Esophagus squamous epithelium (tissue), 5 donors: ENCODE data around the gene OMA1. TPM values are rescaled to one million over a fixed set of nuclear protein-coding genes. Genes with fewer than 3 reads are reported as not detected.
"Not testable (repeated sequence)": the region's sequence is repeated elsewhere in the genome, so short reads cannot be mapped to it uniquely, and the experiment has no call there.

Experiments used
- DNase-seq: peaks from one replicate; lab custom pipeline; 2025; lab: John Stamatoyannopoulos, UW
- H3K27ac ChIP-seq, 4 donors: fragments of 200-600 bp; sonication (generic); one replicate each; pipeline ENCODE4 v1.5.1; 2016 to 2019; ENCODE audit warnings: mild to moderate bottlenecking in 1 of 4
- H3K27me3 ChIP-seq, 4 donors: fragments of 200-600 bp; sonication (generic); 1 replicate in 3 of 4; 2 replicates in 1 of 4; pipeline versions ENCODE4 v1.5.1 to v1.6.0; 2017 to 2021; ENCODE audit warnings: antibody characterized with exemption in 1 of 4
- H3K36me3 ChIP-seq, 3 donors: fragments of 200-600 bp; sonication (generic); one replicate each; pipeline ENCODE4 v1.5.1; 2016 to 2019
- H3K4me1 ChIP-seq, 3 donors: fragments of 200-600 bp; sonication (generic); one replicate each; pipeline ENCODE4 v1.5.1; 2017 to 2019
- H3K4me3 ChIP-seq, 4 donors: fragments of 200-600 bp; sonication (generic); 1 replicate in 3 of 4; 2 replicates in 1 of 4; pipeline ENCODE4 v1.5.1; 2016 to 2019; ENCODE audit warnings: mild to moderate bottlenecking in 2 of 4, moderate library complexity in 1 of 4
- H3K9me3 ChIP-seq, 3 donors: fragments of 200-600 bp; sonication (generic); one replicate each; pipeline ENCODE4 v1.5.1; 2016 to 2019
- POLR2A ChIP-seq, 4 donors: fragments of 450-650 bp; IDR thresholded peaks; one replicate each; pipeline ENCODE4 v1.6.1; 2017; ENCODE audit warnings: antibody characterized with exemption in 4 of 4, mild to moderate bottlenecking in 4 of 4, moderate library complexity in 3 of 4
- WGBS, 2 donors: methylation state at CpG; one replicate each; pipeline ENCODE4 v1.1.5; 2018; 5-methylcytosine and 5-hydroxymethylcytosine counted together
- intact Hi-C: fragments of 100-400 bp; cut with DNase I; formaldehyde crosslinking; loops from one replicate; pipeline ENCODE4 v1.15.0; 2022
- total RNA-seq, 4 donors: library from RNA; depleted of rRNA; stranded (reverse); fragments of >200 nt; gene quantifications; one replicate each; pipeline ENCODE4 v1.1.0, GENCODE V29; 2016
- TF ChIP-seq, protein P1 (sequence below), 6 experiments: fragments of 450-650 bp in 4 of 6; fragments of 200-600 bp in 2 of 6; sonication (generic) in 2 of 6; IDR thresholded peaks; one replicate each; pipeline ENCODE4 v1.5.1; 2016 to 2019; ENCODE audit warnings: antibody characterized with exemption in 6 of 6, mild to moderate bottlenecking in 4 of 6, moderate library complexity in 4 of 6
- donor health status: DM: yes; HTN: yes; CAD: no.

The OMA1 gene
- total RNA-seq, 4 donors from 2014 or later = 24.1 to 41.4 (median 30.5) TPM

DNA sequence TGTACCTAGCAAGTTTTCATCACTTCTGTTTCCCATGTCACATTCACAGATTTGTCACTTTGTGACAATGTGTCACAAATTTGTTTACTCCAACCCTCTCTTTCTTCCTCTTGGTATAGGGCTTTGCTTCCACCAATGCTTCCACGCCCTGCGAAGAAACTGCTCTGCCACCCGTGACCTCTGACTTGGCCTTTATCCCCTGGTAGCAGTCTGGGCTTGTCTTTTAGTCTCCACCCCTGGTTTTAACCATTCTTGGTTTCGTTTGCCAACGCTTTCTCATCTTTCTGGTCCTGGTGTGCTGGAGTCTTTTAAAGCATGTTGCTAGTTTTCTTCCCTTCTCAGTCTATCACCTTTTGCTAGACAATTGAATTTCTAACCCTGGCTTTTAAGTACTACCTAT, 22.4 kb upstream of the OMA1 start:
- TF ChIP-seq, protein P1, sequence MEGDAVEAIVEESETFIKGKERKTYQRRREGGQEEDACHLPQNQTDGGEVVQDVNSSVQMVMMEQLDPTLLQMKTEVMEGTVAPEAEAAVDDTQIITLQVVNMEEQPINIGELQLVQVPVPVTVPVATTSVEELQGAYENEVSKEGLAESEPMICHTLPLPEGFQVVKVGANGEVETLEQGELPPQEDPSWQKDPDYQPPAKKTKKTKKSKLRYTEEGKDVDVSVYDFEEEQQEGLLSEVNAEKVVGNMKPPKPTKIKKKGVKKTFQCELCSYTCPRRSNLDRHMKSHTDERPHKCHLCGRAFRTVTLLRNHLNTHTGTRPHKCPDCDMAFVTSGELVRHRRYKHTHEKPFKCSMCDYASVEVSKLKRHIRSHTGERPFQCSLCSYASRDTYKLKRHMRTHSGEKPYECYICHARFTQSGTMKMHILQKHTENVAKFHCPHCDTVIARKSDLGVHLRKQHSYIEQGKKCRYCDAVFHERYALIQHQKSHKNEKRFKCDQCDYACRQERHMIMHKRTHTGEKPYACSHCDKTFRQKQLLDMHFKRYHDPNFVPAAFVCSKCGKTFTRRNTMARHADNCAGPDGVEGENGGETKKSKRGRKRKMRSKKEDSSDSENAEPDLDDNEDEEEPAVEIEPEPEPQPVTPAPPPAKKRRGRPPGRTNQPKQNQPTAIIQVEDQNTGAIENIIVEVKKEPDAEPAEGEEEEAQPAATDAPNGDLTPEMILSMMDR (IDR thresholded peaks at IDR 0.05) = no peak
- TF ChIP-seq POLR2A (IDR thresholded peaks at IDR 0.05) = no peak
- 43 to 46% methylated on average over 5 of the region's 5 CpGs for WGBS, 2 donors
- Histone ChIP-seq H3K4me1 (peaks cover 15 to 63% (median 24%) of the 10 kb centered on the region in 3 donors), H3K27ac (peak overlapping the region; percentile 56 to 99 (median 95)), H3K4me3 (no peak overlapping the region), H3K27me3 (no peaks in the 10 kb centered on the region), H3K9me3 (no peaks in the 10 kb centered on the region), H3K36me3 (no peaks in the 10 kb centered on the region)
- DNase-seq = no peak
- intact Hi-C loops = no loop called here

DNA sequence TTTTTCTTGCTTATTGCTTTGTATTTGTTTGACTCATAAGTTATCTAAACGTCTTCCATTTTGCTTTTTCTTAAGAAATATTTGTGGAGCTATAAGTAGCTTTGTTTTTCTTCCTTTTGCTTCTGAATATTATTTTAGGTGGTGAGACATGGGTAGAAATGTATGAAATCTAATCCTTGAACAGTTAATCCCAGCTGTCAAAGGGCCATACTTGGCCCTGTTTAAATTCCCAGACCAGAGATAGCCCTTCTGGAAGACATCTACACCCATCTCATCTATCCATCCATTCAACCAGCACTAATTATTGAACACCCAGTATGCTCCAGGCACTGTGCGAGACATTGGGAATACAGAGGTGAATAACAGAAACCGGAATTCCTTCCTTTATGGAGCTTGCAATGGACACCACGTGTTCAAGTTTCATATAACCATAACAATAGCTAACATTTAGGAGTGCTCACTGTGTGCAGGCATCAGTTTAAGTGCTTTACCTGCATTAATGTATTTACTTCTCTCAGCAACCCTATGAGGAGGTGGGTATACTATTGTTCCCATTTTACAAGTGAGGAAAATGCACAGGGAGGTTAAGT, 21.8 kb upstream of the OMA1 start:
- Histone ChIP-seq H3K9me3 (no peaks in the 10 kb centered on the region), H3K27ac (peak overlapping the region; percentile 56 to 99 (median 95)), H3K27me3 (no peaks in the 10 kb centered on the region), H3K36me3 (no peaks in the 10 kb centered on the region), H3K4me3 (no peak overlapping the region), H3K4me1 (peaks cover 15 to 58% (median 24%) of the 10 kb centered on the region in 3 donors)
- no peak for TF ChIP-seq POLR2A (IDR thresholded peaks at IDR 0.05)
- TF ChIP-seq, protein P1 (IDR thresholded peaks at IDR 0.05) = no peak
- WGBS, 2 donors = 62 to 66% methylated on average over 4 of the region's 4 CpGs
- no peak for DNase-seq
- intact Hi-C loops = no loop called here

DNA sequence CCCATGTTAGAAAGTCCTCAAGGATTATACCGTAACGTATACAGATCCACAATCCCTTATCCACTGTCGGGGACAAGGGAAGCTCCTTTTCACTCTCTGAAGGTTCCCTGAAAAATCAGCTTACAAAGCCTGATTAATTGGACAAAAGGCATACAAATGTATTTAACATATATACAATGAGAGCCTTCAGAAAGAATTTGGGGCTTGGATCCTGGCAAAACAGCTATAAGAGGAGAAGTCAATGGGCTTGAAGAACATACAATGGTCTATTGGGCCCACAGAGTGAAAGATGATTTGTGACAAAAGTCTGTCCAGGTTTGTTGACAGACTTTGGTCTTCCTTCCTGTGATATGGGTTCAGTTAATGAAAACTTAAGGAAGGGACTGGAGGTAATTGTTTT, 19.8 kb upstream of the OMA1 start:
- H3K27me3 ChIP-seq = no peaks in the 10 kb centered on the region
- DNase-seq = no peak
- no peaks in the 10 kb centered on the region for H3K36me3 ChIP-seq
- intact Hi-C loops = no loop called here
- H3K4me3 ChIP-seq = no peak overlapping the region
- peaks cover 7 to 39% (median 20%) of the 10 kb centered on the region in 3 donors for H3K4me1 ChIP-seq
- H3K9me3 ChIP-seq = no peaks in the 10 kb centered on the region
- no peak overlapping the region for H3K27ac ChIP-seq
- TF ChIP-seq, protein P1 (IDR thresholded peaks at IDR 0.05) = no peak
- no peak for TF ChIP-seq POLR2A (IDR thresholded peaks at IDR 0.05)
- 91 to 92% methylated on average over 3 of the region's 3 CpGs for WGBS, 2 donors

DNA sequence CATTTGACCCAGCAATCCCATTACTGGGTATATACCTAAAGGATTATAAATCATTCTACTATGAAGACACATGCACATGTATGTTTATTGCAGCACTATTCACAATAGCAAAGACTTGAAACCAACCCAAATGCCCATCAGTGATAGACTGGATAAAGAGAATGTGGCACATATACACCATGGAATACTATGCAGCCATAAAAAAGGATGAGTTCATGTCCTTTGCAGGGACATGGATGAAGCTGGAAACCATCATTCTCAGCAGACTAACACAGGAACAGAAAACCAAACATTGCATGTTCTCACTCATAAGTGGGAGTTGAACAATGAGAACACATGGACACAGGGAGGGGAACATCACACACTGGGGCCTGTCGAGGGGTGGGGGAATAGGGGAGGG, 17.2 kb upstream of the OMA1 start:
- DNase-seq, H3K27me3 ChIP-seq, H3K36me3 ChIP-seq, H3K9me3 ChIP-seq, H3K27ac ChIP-seq, H3K4me3 ChIP-seq, intact Hi-C loops: not testable (repeated sequence)
- peaks cover 0 to 14% (median 11%) of the 10 kb centered on the region in 3 donors for H3K4me1 ChIP-seq
- WGBS, 2 donors = 100% methylated on average over 1 of the region's 1 CpG

DNA sequence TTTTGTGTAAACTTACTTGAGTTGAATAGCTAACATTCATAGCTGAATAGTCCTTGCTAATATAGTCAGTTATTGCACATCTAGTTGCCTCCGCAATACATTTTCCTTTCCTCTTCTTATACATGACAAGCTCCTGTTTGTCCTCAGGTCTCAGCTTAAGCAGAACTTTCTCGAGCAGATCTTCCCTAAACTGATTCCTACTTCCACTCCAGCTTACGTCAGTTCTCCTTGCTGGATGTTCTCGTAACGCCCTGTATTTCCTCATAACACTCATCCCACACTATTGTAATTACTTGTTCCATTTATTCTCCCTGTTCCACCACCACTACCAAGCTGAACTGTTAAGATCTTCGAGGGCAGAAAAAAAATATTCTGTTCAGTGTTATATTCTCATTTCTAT, 15.1 kb upstream of the OMA1 start:
- WGBS, 2 donors = 74 to 78% methylated on average over 6 of the region's 6 CpGs
- no peak overlapping the region for H3K4me3 ChIP-seq
- TF ChIP-seq POLR2A (IDR thresholded peaks at IDR 0.05) = no peak
- TF ChIP-seq, protein P1 (IDR thresholded peaks at IDR 0.05) = no peak
- H3K27me3 ChIP-seq = no peaks in the 10 kb centered on the region
- H3K27ac ChIP-seq = no peak overlapping the region
- H3K4me1 ChIP-seq = no peaks in the 10 kb centered on the region
- intact Hi-C loops = no loop called here
- H3K36me3 ChIP-seq = no peaks in the 10 kb centered on the region
- H3K9me3 ChIP-seq = peaks cover 0 to 9% (median 7%) of the 10 kb centered on the region in 3 donors
- DNase-seq = no peak
